CD4-positive, alpha-beta memory T cell (primary cell): Measurements from ENCODE around the gene ERN1. TPM values are rescaled to one million over a fixed set of nuclear protein-coding genes. Genes with fewer than 3 reads are reported as not detected.

Experiments used
- CTCF ChIA-PET: fragments of 350-600 bp; sonication (Branson Sonifier 250); formaldehyde crosslinking; loops from one replicate; lab custom pipeline; 2021; ENCODE audit warnings: inconsistent platforms; ENCODE audit not compliant: partially characterized antibody; lab: Charles Lee
- POLR2A ChIA-PET: fragments of 350-600 bp; sonication (Branson Sonifier 250); formaldehyde crosslinking; loops from one replicate; lab custom pipeline; 2021; ENCODE audit not compliant: partially characterized antibody; lab: Charles Lee
- DNase-seq, 5 donors: peaks; one replicate each; pipeline versions ENCODE4 v3.0.0 to v3.0.0-alpha.2; 2020 to 2022; ENCODE audit warnings: mixed read lengths in 1 of 5
- H3K27ac ChIP-seq: one replicate; pipeline ENCODE4 v1.7.0; 2013; ENCODE audit warnings: low read depth, low read length
- H3K27me3 ChIP-seq: 2 replicates; pipeline ENCODE4 v1.7.0; 2013; ENCODE audit warnings: mild to moderate bottlenecking, low read length, moderate library complexity; ENCODE audit not compliant: insufficient read depth
- H3K36me3 ChIP-seq: 2 replicates; pipeline ENCODE4 v1.7.0; 2013; ENCODE audit warnings: mild to moderate bottlenecking, low read length, moderate library complexity; ENCODE audit not compliant: insufficient read depth
- H3K4me1 ChIP-seq: 2 replicates; pipeline ENCODE4 v1.7.0; 2013; ENCODE audit warnings: mild to moderate bottlenecking, low read length, moderate library complexity; ENCODE audit not compliant: insufficient read depth
- H3K4me3 ChIP-seq, 2 donors: one replicate each; pipeline ENCODE4 v1.7.0; 2013; ENCODE audit warnings: low read length in 2 of 2, mild to moderate bottlenecking in 1 of 2
- H3K9me3 ChIP-seq, 2 donors: one replicate each; pipeline ENCODE4 v1.7.0; 2013; ENCODE audit warnings: low read length in 2 of 2, control low read depth in 1 of 2; ENCODE audit not compliant: control insufficient read depth in 1 of 2
- H3K27ac Mint-ChIP-seq, 7 donors: one replicate each; pipeline ENCODE4 v1.8.0; 2020 to 2021; ENCODE audit warnings: mixed read lengths in 7 of 7, mild to moderate bottlenecking in 6 of 7, inconsistent platforms in 3 of 7, moderate library complexity in 3 of 7
- H3K27me3 Mint-ChIP-seq, 2 donors: one replicate each; pipeline ENCODE4 v1.8.0; 2020 to 2021; ENCODE audit warnings: mixed read lengths in 2 of 2
- H3K36me3 Mint-ChIP-seq, 2 donors: one replicate each; pipeline ENCODE4 v1.8.0; 2020 to 2021; ENCODE audit warnings: mixed read lengths in 2 of 2, inconsistent platforms in 1 of 2, mild to moderate bottlenecking in 1 of 2
- H3K4me1 Mint-ChIP-seq, 4 donors: one replicate each; pipeline ENCODE4 v1.8.0; 2020 to 2021; ENCODE audit warnings: mixed read lengths in 4 of 4, mild to moderate bottlenecking in 1 of 4
- H3K4me3 Mint-ChIP-seq, 8 donors: one replicate each; pipeline ENCODE4 v1.8.0; 2020 to 2021; ENCODE audit warnings: mixed read lengths in 8 of 8, mild to moderate bottlenecking in 7 of 8, moderate library complexity in 6 of 8, inconsistent platforms in 3 of 8
- H3K9me3 Mint-ChIP-seq, 8 donors: one replicate each; pipeline ENCODE4 v1.8.0; 2020 to 2021; ENCODE audit warnings: mixed read lengths in 8 of 8, mild to moderate bottlenecking in 5 of 8, inconsistent platforms in 3 of 8, moderate library complexity in 1 of 8
- intact Hi-C: fragments of 100-400 bp; cut with micrococcal nuclease; formaldehyde crosslinking; loops from one replicate; pipeline ENCODE4 v1.15.1; 2023
- polyA plus RNA-seq, 2 donors: library from polyadenylated mRNA; unstranded; fragments of 300-500 nt; fragmentation: Illumina TruSeq; gene quantifications; one replicate each; pipeline ENCODE4 v1.2.3, GENCODE V29; 2021
- total RNA-seq, 2 experiments: library from RNA; stranded (reverse); gene quantifications; one replicate each; pipeline ENCODE4 v1.2.3, GENCODE V29; 2021

ERN1 gene
- total and polyA plus RNA-seq, 4 experiments from 2014 or later = 47.9 to 172 (median 144) TPM

DNA sequence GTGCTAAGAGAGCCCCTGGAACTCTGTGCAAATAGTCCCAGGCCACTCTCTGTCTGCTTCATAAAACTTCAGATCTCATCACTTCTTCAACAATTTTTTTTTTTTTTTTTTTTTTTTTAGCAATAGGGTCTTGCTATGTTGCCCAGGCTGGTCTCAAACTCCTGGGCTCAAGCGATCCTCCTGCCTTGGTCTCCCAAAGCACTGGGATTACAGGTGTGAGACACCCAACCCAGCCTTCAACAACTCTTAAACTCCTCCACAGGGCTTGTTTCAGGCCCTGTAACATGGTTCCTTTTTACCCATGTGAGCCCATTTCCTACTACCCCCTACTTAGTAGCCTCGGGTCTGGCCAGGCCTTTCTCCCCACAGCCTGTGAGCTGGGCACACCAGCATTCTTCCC is 70.2 kb downstream of the ERN1 start:
- peaks cover 73% of the 10 kb centered on the region for H3K4me1 ChIP-seq

GRCh38 chr17:64058621-64059020 is 71.3 kb downstream of the ERN1 start:
- no peak overlapping the region for H3K4me3 ChIP-seq
- no peaks in the 10 kb centered on the region for H3K27me3 ChIP-seq
- H3K4me3 Mint-ChIP-seq = peak overlapping the region in 1 of 8 donors; percentile 74
- ChIA-PET CTCF (interaction anchor here (7.2 kb wide), 1 partner anchor 74 kb away, joined by 47 read pairs; the partner anchor contains the start of gene ERN1), POLR2A (interaction anchor here (2.3 to 7.6 kb wide), 3 partner anchors 24 to 87 kb away, joined by 7 to 49 read pairs (median 8); partner anchors contain the start of gene ERN1)
- H3K9me3 Mint-ChIP-seq = peaks cover 0 to 5% (median 0%) of the 10 kb centered on the region in 8 donors
- H3K9me3 ChIP-seq = no peaks in the 10 kb centered on the region
- no peak for DNase-seq
- peaks cover 68% of the 10 kb centered on the region for H3K36me3 ChIP-seq
- peaks cover 78 to 93% of the 10 kb centered on the region in 2 donors for H3K36me3 Mint-ChIP-seq
- no peaks in the 10 kb centered on the region for H3K27me3 Mint-ChIP-seq
- intact Hi-C loops = no loop called here
- no peak overlapping the region for H3K27ac ChIP-seq
- peaks cover 34 to 94% (median 63%) of the 10 kb centered on the region in 4 donors for H3K4me1 Mint-ChIP-seq
- peaks cover 62% of the 10 kb centered on the region for H3K4me1 ChIP-seq
- H3K27ac Mint-ChIP-seq = peak overlapping the region; percentile 36 to 93 (median 82)

More for the DNA sequence above, 70.2 kb downstream of the ERN1 start:
- ChIA-PET POLR2A (interaction anchor here (0.6 to 2.3 kb wide), 5 partner anchors 9 to 87 kb away, joined by 3 to 11 read pairs (median 5); partner anchors contain the start of gene ERN1), CTCF (interaction anchor here (2.4 to 10.1 kb wide), 2 partner anchors 31 to 72 kb away, joined by 10 to 153 read pairs; partner anchors contain the start of gene ERN1)
- Mint-ChIP-seq H3K4me3 (peak overlapping the region in 4 of 8 donors; percentile 27 to 82 (median 50)), H3K36me3 (peaks cover 82 to 93% of the 10 kb centered on the region in 2 donors), H3K27ac (peak overlapping the region; percentile 70 to 87 (median 82)), H3K4me1 (peaks cover 43 to 99% (median 70%) of the 10 kb centered on the region in 4 donors), H3K27me3 (no peaks in the 10 kb centered on the region), H3K9me3 (peaks cover 0 to 5% (median 0%) of the 10 kb centered on the region in 8 donors)
- no peaks in the 10 kb centered on the region for H3K27me3 ChIP-seq
- no peak for DNase-seq
- intact Hi-C loops = no loop called here
- H3K27ac ChIP-seq = peak overlapping the region; percentile 11
- H3K9me3 ChIP-seq = no peaks in the 10 kb centered on the region
- peaks cover 60% of the 10 kb centered on the region for H3K36me3 ChIP-seq
- no peak overlapping the region for H3K4me3 ChIP-seq

DNA sequence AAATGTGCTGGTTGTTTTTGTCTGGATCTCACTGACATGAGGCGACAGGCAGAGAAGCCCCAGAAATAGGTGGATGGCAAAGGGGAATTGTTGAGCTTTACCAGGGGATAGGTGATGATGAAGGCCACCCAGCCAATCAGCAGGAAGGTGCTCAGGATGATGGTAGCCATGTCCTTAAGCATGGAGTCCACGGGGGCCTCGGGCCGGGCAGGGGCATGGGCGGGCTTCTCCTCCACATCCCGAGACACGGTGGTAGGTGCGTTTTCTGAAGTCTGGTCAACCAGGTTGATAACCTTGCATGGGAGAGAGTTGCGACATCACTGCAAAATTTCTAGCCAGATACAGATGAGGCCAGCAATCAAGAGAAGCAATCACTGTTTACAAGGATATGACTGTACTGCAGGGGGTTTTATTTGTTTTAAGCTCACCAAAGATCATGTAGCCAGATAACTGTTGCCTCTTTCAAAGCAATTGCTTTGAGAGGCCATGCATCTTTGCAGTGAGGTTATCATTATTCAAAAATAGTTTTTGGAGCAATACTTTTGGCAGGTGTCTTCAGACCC is 72.2 kb downstream of the ERN1 start:
- H3K9me3 Mint-ChIP-seq = peaks cover 0 to 1% (median 0%) of the 10 kb centered on the region in 8 donors
- H3K27me3 ChIP-seq = no peaks in the 10 kb centered on the region
- DNase-seq = no peak
- no peaks in the 10 kb centered on the region for H3K27me3 Mint-ChIP-seq
- H3K27ac ChIP-seq = no peak overlapping the region
- no peak overlapping the region for H3K4me3 ChIP-seq
- POLR2A ChIA-PET = interaction anchor here (1.8 to 7.6 kb wide), 4 partner anchors 24 to 88 kb away, joined by 6 to 49 read pairs (median 8); partner anchors contain the start of genes ERN1 and ICAM2
- peaks cover 62% of the 10 kb centered on the region for H3K4me1 ChIP-seq
- peaks cover 78 to 94% of the 10 kb centered on the region in 2 donors for H3K36me3 Mint-ChIP-seq
- peaks cover 34 to 94% (median 64%) of the 10 kb centered on the region in 4 donors for H3K4me1 Mint-ChIP-seq
- CTCF ChIA-PET = interaction anchor here (0.6 to 7.2 kb wide), 4 partner anchors 13 to 138 kb away, joined by 3 to 47 read pairs (median 6); partner anchors contain the start of genes ERN1 and GH1
- intact Hi-C loops = no loop called here
- peak overlapping the region; percentile 37 to 93 (median 82) for H3K27ac Mint-ChIP-seq
- H3K36me3 ChIP-seq = peaks cover 74% of the 10 kb centered on the region
- no peaks in the 10 kb centered on the region for H3K9me3 ChIP-seq
- H3K4me3 Mint-ChIP-seq = peak overlapping the region in 1 of 8 donors; percentile 39

GRCh38 chr17:64056269-64057005 is 73.5 kb downstream of the ERN1 start:
- Mint-ChIP-seq H3K36me3 (peaks cover 82 to 93% of the 10 kb centered on the region in 2 donors), H3K4me1 (peaks cover 39 to 94% (median 65%) of the 10 kb centered on the region in 4 donors), H3K4me3 (peak overlapping the region in 6 of 8 donors; percentile 26 to 69 (median 60)), H3K27me3 (no peaks in the 10 kb centered on the region), H3K27ac (peak overlapping the region; percentile 42 to 93 (median 91)), H3K9me3 (peaks cover 0 to 1% (median 0%) of the 10 kb centered on the region in 8 donors)
- peaks cover 69% of the 10 kb centered on the region for H3K36me3 ChIP-seq
- POLR2A ChIA-PET = interaction anchor here (0.7 to 7.6 kb wide), 7 partner anchors 26 to 137 kb away, joined by 3 to 49 read pairs (median 6); partner anchors contain the start of genes ERN1 and ICAM2
- H3K9me3 ChIP-seq = no peaks in the 10 kb centered on the region
- peaks cover 62% of the 10 kb centered on the region for H3K4me1 ChIP-seq
- H3K27ac ChIP-seq = peak overlapping the region; percentile 14
- H3K4me3 ChIP-seq = no peak overlapping the region
- DNase-seq = peak in 1 of 5 donors; percentile 40
- intact Hi-C loops = no loop called here
- H3K27me3 ChIP-seq = no peaks in the 10 kb centered on the region
- CTCF ChIA-PET = interaction anchor here (1.0 to 7.2 kb wide), 8 partner anchors 10 to 137 kb away, joined by 3 to 47 read pairs (median 4); partner anchors contain the start of genes ERN1 and GH1

DNA sequence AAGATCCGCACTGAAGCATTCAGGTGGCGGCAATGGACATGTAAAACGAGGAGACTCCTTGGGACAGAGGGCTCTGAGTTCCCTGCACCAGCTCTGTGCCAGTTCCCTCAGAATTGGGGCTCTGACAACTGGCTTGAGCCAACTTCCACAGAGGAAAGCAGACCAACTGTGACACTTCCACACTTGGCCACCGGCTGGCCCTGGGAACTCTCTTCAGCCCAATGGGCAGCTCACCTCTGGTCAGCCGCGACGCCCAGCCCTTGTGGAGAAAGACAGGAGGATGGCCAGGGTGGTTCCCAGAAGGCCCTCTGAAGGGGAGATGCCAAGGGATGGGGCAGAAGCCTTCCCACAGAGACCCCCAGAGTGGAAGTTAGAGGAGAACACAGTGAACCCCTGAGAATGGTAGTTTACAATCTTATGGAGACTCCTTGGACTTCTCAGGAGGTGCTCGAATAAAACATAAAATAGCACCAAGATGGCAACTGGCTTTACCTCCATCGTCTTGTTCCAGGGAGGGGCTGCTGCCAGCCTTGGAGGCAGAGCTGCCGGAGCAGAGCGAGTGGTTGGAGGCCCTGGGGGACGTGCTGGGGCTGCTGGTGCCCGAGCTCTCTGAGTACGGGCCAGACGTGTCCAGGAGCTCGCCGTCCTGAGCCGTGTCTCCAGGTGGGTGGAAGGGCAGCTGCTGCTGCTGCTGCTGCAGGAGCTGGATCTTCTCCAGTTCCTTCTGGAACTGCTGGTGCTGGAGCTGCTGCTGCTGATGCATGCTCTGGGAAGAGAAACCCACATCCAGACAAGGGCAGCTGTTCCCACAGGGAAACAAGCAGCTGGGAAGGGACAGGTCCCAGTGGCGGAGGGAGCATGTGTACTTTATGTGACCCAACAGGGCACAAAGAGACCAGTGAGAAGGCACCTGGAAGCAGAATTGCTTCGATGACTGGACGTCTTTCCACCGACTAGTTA is 74.5 kb downstream of the ERN1 start:
- no peak overlapping the region for H3K4me3 ChIP-seq
- peaks cover 83 to 93% of the 10 kb centered on the region in 2 donors for H3K36me3 Mint-ChIP-seq
- H3K4me3 Mint-ChIP-seq = no peak overlapping the region
- peaks cover 62% of the 10 kb centered on the region for H3K4me1 ChIP-seq
- ChIA-PET POLR2A (interaction anchor here (0.7 to 7.6 kb wide), 5 partner anchors 8 to 75 kb away, joined by 3 to 49 read pairs (median 8); partner anchors contain the start of genes ERN1 and ICAM2), CTCF (interaction anchor here (0.6 to 7.2 kb wide), 5 partner anchors 27 to 133 kb away, joined by 3 to 47 read pairs (median 4); partner anchors contain the start of gene ERN1)
- peaks cover 44 to 94% (median 65%) of the 10 kb centered on the region in 4 donors for H3K4me1 Mint-ChIP-seq
- H3K27ac ChIP-seq = no peak overlapping the region
- peak overlapping the region; percentile 61 to 93 (median 90) for H3K27ac Mint-ChIP-seq
- H3K9me3 Mint-ChIP-seq = peaks cover 0 to 1% (median 0%) of the 10 kb centered on the region in 8 donors
- no peaks in the 10 kb centered on the region for H3K27me3 ChIP-seq
- intact Hi-C loops = no loop called here
- H3K36me3 ChIP-seq = peaks cover 64% of the 10 kb centered on the region
- DNase-seq = no peak
- H3K9me3 ChIP-seq = no peaks in the 10 kb centered on the region
- H3K27me3 Mint-ChIP-seq = no peaks in the 10 kb centered on the region

DNA sequence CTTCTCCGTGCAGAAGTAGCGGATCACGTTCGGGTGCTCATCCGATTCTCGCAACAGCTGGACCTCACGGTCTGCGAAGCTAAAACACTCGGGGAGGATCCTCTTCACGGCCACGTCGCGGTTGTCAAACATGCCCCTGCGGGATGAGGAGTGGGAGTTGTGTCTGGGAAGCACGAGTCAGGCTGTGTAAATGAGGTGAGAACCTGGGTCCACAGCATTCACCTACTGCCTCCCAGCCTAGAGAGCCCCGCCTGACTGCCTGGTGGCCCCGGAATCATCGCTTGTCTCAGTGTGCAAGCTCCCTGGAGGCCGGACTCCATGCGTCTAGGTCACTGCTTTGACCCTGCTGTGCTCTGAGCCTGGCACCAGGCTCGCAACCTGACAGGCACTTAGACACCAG is 75.6 kb downstream of the ERN1 start:
- peaks cover 83 to 92% of the 10 kb centered on the region in 2 donors for H3K36me3 Mint-ChIP-seq
- POLR2A ChIA-PET = interaction anchor here (0.6 to 7.6 kb wide), 7 partner anchors 9 to 92 kb away, joined by 3 to 49 read pairs (median 3); partner anchors contain the start of gene ERN1

More for the DNA sequence above, 75.6 kb downstream of the ERN1 start:
- H3K4me3 ChIP-seq = no peak overlapping the region
- intact Hi-C loops = no loop called here
- H3K9me3 Mint-ChIP-seq = peaks cover 0 to 1% (median 0%) of the 10 kb centered on the region in 8 donors
- H3K27ac Mint-ChIP-seq = peak overlapping the region in 3 of 7 donors; percentile 27 to 82 (median 48)
- H3K4me3 Mint-ChIP-seq = no peak overlapping the region
- peaks cover 44 to 94% (median 68%) of the 10 kb centered on the region in 4 donors for H3K4me1 Mint-ChIP-seq
- peaks cover 64% of the 10 kb centered on the region for H3K36me3 ChIP-seq
- CTCF ChIA-PET = interaction anchor here (1.6 to 7.2 kb wide), 4 partner anchors 9 to 78 kb away, joined by 3 to 47 read pairs (median 11); partner anchors contain the start of gene ERN1
- no peaks in the 10 kb centered on the region for H3K9me3 ChIP-seq
- H3K27me3 Mint-ChIP-seq = no peaks in the 10 kb centered on the region
- peaks cover 68% of the 10 kb centered on the region for H3K4me1 ChIP-seq
- DNase-seq = no peak
- no peaks in the 10 kb centered on the region for H3K27me3 ChIP-seq
- H3K27ac ChIP-seq = no peak overlapping the region
